ENCODE data around the gene DRC1. TPM values are rescaled to one million over a fixed set of nuclear protein-coding genes. Genes with fewer than 3 reads are reported as not detected.

The DRC1 gene
- total RNA-seq, 2 experiments from 2014 or later = not detected

GRCh38 chr2:26422947-26423629, 21.4 kb downstream of the DRC1 start:
- POLR2A ChIA-PET = interaction anchor here (0.6 kb wide), 2 partner anchors 26 to 824 kb away, joined by 3 read pairs; no protein-coding TSS in a partner anchor
- no peaks in the 10 kb centered on the region for H3K9me2 ChIP-seq (ENCODE audit: insufficient read depth, low read length)
- no peaks in the 10 kb centered on the region for H4K20me1 ChIP-seq (ENCODE audit: insufficient read depth, low read length)
- BruUV-seq (replicated peaks) = no TSS peak
- H3K4me2 ChIP-seq (ENCODE audit: low read length) = no peak overlapping the region
- H3K9me3 ChIP-seq (ENCODE audit: low read length) = no peaks in the 10 kb centered on the region
- CTCF ChIA-PET (ENCODE audit: unreplicated experiment) = no interaction called here
- intact Hi-C loops (cut with micrococcal nuclease; ENCODE audit: unreplicated experiment) = no loop called here
- no peaks in the 10 kb centered on the region for H3K36me3 ChIP-seq (ENCODE audit: insufficient read depth, low read length)
- no peak overlapping the region for H2AFZ ChIP-seq (ENCODE audit: low read length)
- H3K4me1 ChIP-seq (ENCODE audit: insufficient read depth, low read length, poor library complexity, severe bottlenecking) = no peaks in the 10 kb centered on the region
- no peak overlapping the region for H3K27ac ChIP-seq (ENCODE audit: low read depth, low read length, poor library complexity, severe bottlenecking)
- H3K79me2 ChIP-seq (ENCODE audit: insufficient read depth, low read depth, low read length) = no peaks in the 10 kb centered on the region
- no peak for DNase-seq (ENCODE audit: low spot score)
- no peak for TF ChIP-seq EZH2phosphoT487 (IDR thresholded peaks at IDR 0.05; ENCODE audit: borderline replicate concordance, low read depth, low read length)
- TF ChIP-seq, protein P1, sequence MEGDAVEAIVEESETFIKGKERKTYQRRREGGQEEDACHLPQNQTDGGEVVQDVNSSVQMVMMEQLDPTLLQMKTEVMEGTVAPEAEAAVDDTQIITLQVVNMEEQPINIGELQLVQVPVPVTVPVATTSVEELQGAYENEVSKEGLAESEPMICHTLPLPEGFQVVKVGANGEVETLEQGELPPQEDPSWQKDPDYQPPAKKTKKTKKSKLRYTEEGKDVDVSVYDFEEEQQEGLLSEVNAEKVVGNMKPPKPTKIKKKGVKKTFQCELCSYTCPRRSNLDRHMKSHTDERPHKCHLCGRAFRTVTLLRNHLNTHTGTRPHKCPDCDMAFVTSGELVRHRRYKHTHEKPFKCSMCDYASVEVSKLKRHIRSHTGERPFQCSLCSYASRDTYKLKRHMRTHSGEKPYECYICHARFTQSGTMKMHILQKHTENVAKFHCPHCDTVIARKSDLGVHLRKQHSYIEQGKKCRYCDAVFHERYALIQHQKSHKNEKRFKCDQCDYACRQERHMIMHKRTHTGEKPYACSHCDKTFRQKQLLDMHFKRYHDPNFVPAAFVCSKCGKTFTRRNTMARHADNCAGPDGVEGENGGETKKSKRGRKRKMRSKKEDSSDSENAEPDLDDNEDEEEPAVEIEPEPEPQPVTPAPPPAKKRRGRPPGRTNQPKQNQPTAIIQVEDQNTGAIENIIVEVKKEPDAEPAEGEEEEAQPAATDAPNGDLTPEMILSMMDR (conservative IDR thresholded peaks at IDR 0.05; ENCODE audit: low read length) = no peak
- H3K4me3 ChIP-seq (ENCODE audit: low read depth, low read length, poor library complexity, severe bottlenecking) = no peak overlapping the region

DNA sequence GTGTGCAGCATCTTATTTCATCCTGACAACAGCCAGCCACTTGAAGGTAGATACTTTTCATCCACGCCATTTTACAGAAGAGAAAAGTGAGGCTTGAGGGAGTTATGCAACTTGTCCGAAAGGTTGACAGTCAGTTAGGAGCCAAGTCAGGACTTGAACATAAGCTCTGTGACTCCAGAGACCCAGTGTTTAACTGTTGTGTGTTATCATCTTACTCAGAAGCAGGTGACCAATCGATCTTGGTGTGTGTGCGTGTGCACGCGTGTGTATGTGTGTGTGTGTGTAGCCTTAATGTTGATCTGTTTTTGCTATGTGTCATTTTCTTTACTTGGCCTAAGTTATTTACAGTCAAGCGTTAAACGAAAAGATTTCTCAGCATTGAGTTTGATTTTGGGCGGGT, 22.0 kb downstream of the DRC1 start:
- ChIA-PET POLR2A (interaction anchor here (0.6 kb wide), 1 partner anchor 25 kb away, joined by 3 read pairs; no protein-coding TSS in a partner anchor), CTCF (ENCODE audit: unreplicated experiment) (no interaction called here)
- no TSS peak for BruUV-seq (replicated peaks)
- no peak for DNase-seq (ENCODE audit: low spot score)
- intact Hi-C loops (cut with micrococcal nuclease; ENCODE audit: unreplicated experiment) = no loop called here
- Histone ChIP-seq H2AFZ (ENCODE audit: low read length) (no peak overlapping the region), H3K36me3 (ENCODE audit: insufficient read depth, low read length) (no peaks in the 10 kb centered on the region), H3K27ac (ENCODE audit: low read depth, low read length, poor library complexity, severe bottlenecking) (no peak overlapping the region), H3K4me2 (ENCODE audit: low read length) (no peak overlapping the region), H3K4me3 (ENCODE audit: low read depth, low read length, poor library complexity, severe bottlenecking) (no peak overlapping the region), H4K20me1 (ENCODE audit: insufficient read depth, low read length) (no peaks in the 10 kb centered on the region), H3K4me1 (ENCODE audit: insufficient read depth, low read length, poor library complexity, severe bottlenecking) (no peaks in the 10 kb centered on the region), H3K79me2 (ENCODE audit: insufficient read depth, low read depth, low read length) (no peaks in the 10 kb centered on the region), H3K9me2 (ENCODE audit: insufficient read depth, low read length) (no peaks in the 10 kb centered on the region), H3K9me3 (ENCODE audit: low read length) (no peaks in the 10 kb centered on the region)
- TF ChIP-seq, protein P1 (conservative IDR thresholded peaks at IDR 0.05; ENCODE audit: low read length) = no peak
- TF ChIP-seq EZH2phosphoT487 (IDR thresholded peaks at IDR 0.05; ENCODE audit: borderline replicate concordance, low read depth, low read length) = no peak

DNA sequence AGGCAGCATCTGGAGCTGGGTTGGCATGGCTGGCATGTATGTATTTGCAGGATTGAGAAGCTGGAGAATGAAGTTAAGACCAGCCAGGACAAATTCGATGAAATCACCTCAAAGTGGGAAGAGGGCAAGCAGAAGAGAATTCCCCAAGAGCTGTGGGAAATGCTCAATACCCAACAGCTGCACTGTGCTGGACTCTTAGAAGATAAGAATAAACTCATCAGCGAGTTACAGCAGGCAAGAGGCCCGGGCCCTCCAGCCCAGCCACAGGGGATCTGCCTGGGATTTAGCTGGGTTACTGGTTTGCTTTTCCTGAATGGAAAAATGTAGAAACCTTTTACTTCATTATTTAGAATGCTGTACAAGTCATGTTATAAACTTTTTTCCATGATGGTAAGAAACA, 22.5 kb downstream of the DRC1 start:
- intact Hi-C loops (cut with micrococcal nuclease; ENCODE audit: unreplicated experiment) = no loop called here
- Histone ChIP-seq H3K9me2 (ENCODE audit: insufficient read depth, low read length) (no peaks in the 10 kb centered on the region), H3K4me1 (ENCODE audit: insufficient read depth, low read length, poor library complexity, severe bottlenecking) (no peaks in the 10 kb centered on the region), H3K9me3 (ENCODE audit: low read length) (no peaks in the 10 kb centered on the region), H4K20me1 (ENCODE audit: insufficient read depth, low read length) (no peaks in the 10 kb centered on the region), H3K27ac (ENCODE audit: low read depth, low read length, poor library complexity, severe bottlenecking) (no peak overlapping the region), H3K36me3 (ENCODE audit: insufficient read depth, low read length) (no peaks in the 10 kb centered on the region), H3K79me2 (ENCODE audit: insufficient read depth, low read depth, low read length) (no peaks in the 10 kb centered on the region), H2AFZ (ENCODE audit: low read length) (no peak overlapping the region), H3K4me2 (ENCODE audit: low read length) (no peak overlapping the region), H3K4me3 (ENCODE audit: low read depth, low read length, poor library complexity, severe bottlenecking) (no peak overlapping the region)
- ChIA-PET CTCF (ENCODE audit: unreplicated experiment) (no interaction called here), POLR2A (no interaction called here)
- TF ChIP-seq EZH2phosphoT487 (IDR thresholded peaks at IDR 0.05; ENCODE audit: borderline replicate concordance, low read depth, low read length) = no peak
- TF ChIP-seq, protein P1 (conservative IDR thresholded peaks at IDR 0.05; ENCODE audit: low read length) = no peak
- no peak for DNase-seq (ENCODE audit: low spot score)
- BruUV-seq (replicated peaks) = no TSS peak
